DOHH2 (cell line): Measurements from ENCODE around the gene TBX21.

Experiments
- CTCF ChIP-seq: fragments of 200-600 bp; sonication (generic); IDR thresholded peaks from one replicate; pipeline ENCODE4 v1.5.1; 2014; ENCODE audit warnings: antibody characterized with exemption, mild to moderate bottlenecking, low read depth, low read length; ENCODE audit not compliant: poor library complexity, severe bottlenecking
- EZH2phosphoT487 ChIP-seq: fragments of 200-600 bp; sonication (generic); IDR thresholded peaks from 2 replicates; pipeline ENCODE4 v1.6.1; 2017; ENCODE audit warnings: borderline replicate concordance, mild to moderate bottlenecking, antibody characterized with exemption, low read length, moderate library complexity, mixed read lengths

GRCh38 chr17:47762728-47763127, 29.7 kb downstream of the TBX21 start:
- TF ChIP-seq CTCF (no peak), EZH2phosphoT487 (no peak)
